ENCODE results near the gene PRRT1.

GRCh38 chr6:32177788-32178546, 26.2 kb upstream of the PRRT1 start, which contains the start of gene RNF5:
- TF ChIP-seq CTCF (conservative IDR thresholded peaks at IDR 0.05; ENCODE audit: low read length) (no peak), EZH2phosphoT487 (IDR thresholded peaks at IDR 0.05; ENCODE audit: borderline replicate concordance) (no peak)
